HFFc6 (cell line): ENCODE measurements around the gene SPATA2L. TPM values are rescaled to one million over a fixed set of nuclear protein-coding genes. Genes with fewer than 3 reads are reported as not detected.

Experiments used
- DNase-seq: peaks from one replicate; pipeline ENCODE4 v3.0.0-alpha.2; 2018
- H3K27ac Mint-ChIP-seq: 2 replicates; pipeline ENCODE4 v1.8.0; 2020; ENCODE audit warnings: mild to moderate bottlenecking, mixed read lengths
- H3K27me3 Mint-ChIP-seq: 2 replicates; pipeline ENCODE4 v1.8.0; 2021; ENCODE audit warnings: mild to moderate bottlenecking, moderate library complexity, mixed read lengths; ENCODE audit not compliant: insufficient read depth
- H3K36me3 Mint-ChIP-seq: 2 replicates; pipeline ENCODE4 v1.8.0; 2021; ENCODE audit warnings: low read depth, mixed read lengths
- H3K4me1 Mint-ChIP-seq: 2 replicates; pipeline ENCODE4 v1.8.0; 2020; ENCODE audit warnings: low read depth, mixed read lengths
- H3K4me3 Mint-ChIP-seq: 2 replicates; pipeline ENCODE4 v1.8.0; 2020; ENCODE audit warnings: mild to moderate bottlenecking, moderate library complexity, mixed read lengths
- H3K9me3 Mint-ChIP-seq: 2 replicates; pipeline ENCODE4 v1.8.0; 2020; ENCODE audit warnings: mild to moderate bottlenecking, mixed read lengths
- CTCF ChIP-seq: fragments of 200-600 bp; sonication (generic); IDR thresholded peaks from 2 replicates; pipeline ENCODE4 v1.5.0; 2021; ENCODE audit warnings: antibody characterized with exemption, mild to moderate bottlenecking
- total RNA-seq, 6 experiments: library from RNA; stranded (reverse); fragmentation: NEBNext Ultra II Directional; extraction: Animal tissue kit (Norgen Biotek cat#: 25700); gene quantifications; 2 replicates in 1 of 6; 3 replicates in 5 of 6; pipeline ENCODE4 v1.2.3, GENCODE V29; 2021

The SPATA2L gene
- total RNA-seq, 6 experiments from 2014 or later: 5.6 to 6.9 (median 5.9) TPM

- Mint-ChIP-seq H3K27me3 (peaks cover 6% of the 10 kb centered on the region), H3K27ac (no peak overlapping the region; the same call in 1 of the 2 replicates), H3K9me3 (no peaks in the 10 kb centered on the region), H3K36me3 (peaks cover 9% of the 10 kb centered on the region; the same call in 1 of the 2 replicates), H3K4me1 (no peaks in the 10 kb centered on the region), H3K4me3 (no peak overlapping the region)
- no peak for DNase-seq
- no peak for TF ChIP-seq CTCF
Observed at GRCh38 chr16:89744813-89745212, 43.3 kb upstream of the SPATA2L start.

GRCh38 chr16:89742948-89743347, 41.4 kb upstream of the SPATA2L start:
- no peak for DNase-seq
- Mint-ChIP-seq H3K36me3 (no peaks in the 10 kb centered on the region), H3K4me1 (no peaks in the 10 kb centered on the region), H3K27ac (peak overlapping the region; percentile 20), H3K27me3 (peaks cover 6% of the 10 kb centered on the region), H3K9me3 (no peaks in the 10 kb centered on the region), H3K4me3 (no peak overlapping the region)
- TF ChIP-seq CTCF: no peak

- Mint-ChIP-seq H3K36me3 (no peaks in the 10 kb centered on the region), H3K4me3 (no peak overlapping the region), H3K27ac (no peak overlapping the region), H3K4me1 (no peaks in the 10 kb centered on the region), H3K9me3 (no peaks in the 10 kb centered on the region), H3K27me3 (peaks cover 6% of the 10 kb centered on the region)
- no peak for DNase-seq
- no peak for TF ChIP-seq CTCF
Observed at GRCh38 chr16:89741342-89742014, 40.0 kb upstream of the SPATA2L start.

- Mint-ChIP-seq H3K27ac (no peak overlapping the region), H3K4me1 (no peaks in the 10 kb centered on the region), H3K9me3 (no peaks in the 10 kb centered on the region), H3K36me3 (peaks cover 12% of the 10 kb centered on the region), H3K27me3 (peaks cover 4% of the 10 kb centered on the region), H3K4me3 (no peak overlapping the region)
- DNase-seq: no peak
- no peak for TF ChIP-seq CTCF
Observed at GRCh38 chr16:89739383-89739782, 37.9 kb upstream of the SPATA2L start.

- H3K27ac Mint-ChIP-seq: no peak overlapping the region
- peaks cover 16% of the 10 kb centered on the region for H3K36me3 Mint-ChIP-seq
- DNase-seq: no peak
- peaks cover 4% of the 10 kb centered on the region for H3K27me3 Mint-ChIP-seq
- H3K4me1 Mint-ChIP-seq: no peaks in the 10 kb centered on the region
- no peak overlapping the region for H3K4me3 Mint-ChIP-seq
- H3K9me3 Mint-ChIP-seq: no peaks in the 10 kb centered on the region
- TF ChIP-seq CTCF: no peak
Observed at GRCh38 chr16:89738538-89739317, 37.2 kb upstream of the SPATA2L start.
